ENCODE measurements around the gene COL1A2.

DNA sequence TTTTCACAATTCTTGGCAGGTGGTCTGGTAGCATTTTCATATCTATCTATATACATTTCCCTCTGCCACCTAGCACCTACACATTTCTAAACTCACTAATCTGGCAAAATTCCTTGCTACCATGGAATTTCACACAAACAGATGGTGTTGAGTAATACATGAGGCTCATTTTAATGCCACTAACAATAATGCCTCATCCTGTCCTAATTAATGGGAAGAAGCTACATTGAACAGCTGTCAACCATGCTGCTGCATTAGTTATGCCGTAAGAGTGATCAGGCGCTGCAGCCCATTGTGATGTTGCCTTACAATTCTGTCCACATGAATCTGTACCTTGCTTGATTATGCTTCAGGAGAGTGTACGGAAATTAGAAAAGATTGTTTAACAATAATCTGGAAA, 23.2 kb downstream of the COL1A2 start:
- TF ChIP-seq, protein P1, sequence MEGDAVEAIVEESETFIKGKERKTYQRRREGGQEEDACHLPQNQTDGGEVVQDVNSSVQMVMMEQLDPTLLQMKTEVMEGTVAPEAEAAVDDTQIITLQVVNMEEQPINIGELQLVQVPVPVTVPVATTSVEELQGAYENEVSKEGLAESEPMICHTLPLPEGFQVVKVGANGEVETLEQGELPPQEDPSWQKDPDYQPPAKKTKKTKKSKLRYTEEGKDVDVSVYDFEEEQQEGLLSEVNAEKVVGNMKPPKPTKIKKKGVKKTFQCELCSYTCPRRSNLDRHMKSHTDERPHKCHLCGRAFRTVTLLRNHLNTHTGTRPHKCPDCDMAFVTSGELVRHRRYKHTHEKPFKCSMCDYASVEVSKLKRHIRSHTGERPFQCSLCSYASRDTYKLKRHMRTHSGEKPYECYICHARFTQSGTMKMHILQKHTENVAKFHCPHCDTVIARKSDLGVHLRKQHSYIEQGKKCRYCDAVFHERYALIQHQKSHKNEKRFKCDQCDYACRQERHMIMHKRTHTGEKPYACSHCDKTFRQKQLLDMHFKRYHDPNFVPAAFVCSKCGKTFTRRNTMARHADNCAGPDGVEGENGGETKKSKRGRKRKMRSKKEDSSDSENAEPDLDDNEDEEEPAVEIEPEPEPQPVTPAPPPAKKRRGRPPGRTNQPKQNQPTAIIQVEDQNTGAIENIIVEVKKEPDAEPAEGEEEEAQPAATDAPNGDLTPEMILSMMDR (IDR thresholded peaks at IDR 0.05 in 2 of 3, conservative IDR thresholded peaks at IDR 0.05 in 1 of 3; ENCODE audit: borderline replicate concordance in 1 of 3, insufficient read depth in 1 of 3, low read depth in 2 of 3, low read length in 2 of 3) = no peak
- TF ChIP-seq RAD21 (IDR thresholded peaks at IDR 0.05; ENCODE audit: low read depth) = no peak

Data from HCT116 (cell line).